ENCODE measurements around the gene CHD2. TPM values are rescaled to one million over a fixed set of nuclear protein-coding genes. Genes with fewer than 3 reads are reported as not detected.
"Not testable (repeated sequence)": the region's sequence is repeated elsewhere in the genome, so short reads cannot be mapped to it uniquely, and the experiment has no call there.

The CHD2 gene
- total RNA-seq, 1 experiment from 2014 or later, result 63.3 TPM

GRCh38 chr15:93032515-93033206 lies 132.5 kb downstream of the CHD2 start:
- not testable (repeated sequence) for H4K5ac ChIP-seq (ENCODE audit: insufficient read length, low read depth, low read length); H2BK15ac ChIP-seq (ENCODE audit: low read depth, low read length); H4K8ac ChIP-seq (replicated peaks; ENCODE audit: insufficient read length, low read depth, low read length); H2BK5ac ChIP-seq (ENCODE audit: insufficient read length, low read length); H3K79me1 ChIP-seq (ENCODE audit: insufficient read depth, low read depth, low read length, poor library complexity, severe bottlenecking); H4K91ac ChIP-seq (ENCODE audit: insufficient read length, low read depth, low read length); H2BK20ac ChIP-seq (ENCODE audit: low read depth, low read length, poor library complexity, severe bottlenecking); H3K4me3 Mint-ChIP-seq; H3K14ac ChIP-seq (ENCODE audit: insufficient read depth, low read length); H2AK5ac ChIP-seq (ENCODE audit: insufficient read length, low read length); H3K56ac ChIP-seq (ENCODE audit: insufficient read length, low read depth, low read length); H3K4me1 ChIP-seq (ENCODE audit: insufficient read depth, low read length); H3K79me2 ChIP-seq (ENCODE audit: insufficient read depth, low read length); H3K27ac Mint-ChIP-seq; H3K23me2 ChIP-seq (ENCODE audit: insufficient read length, low read depth, low read length, poor library complexity, severe bottlenecking); H3K36me3 Mint-ChIP-seq (ENCODE audit: insufficient read depth in 1 of 3, low read depth in 3 of 3); H3K9ac ChIP-seq (ENCODE audit: extremely low read depth, insufficient read length, low read length); H2BK12ac ChIP-seq (ENCODE audit: insufficient read length, low read depth, low read length); H3K27ac ChIP-seq (ENCODE audit: insufficient read length, low read depth, low read length); DNase-seq; H3K27me3 ChIP-seq (ENCODE audit: insufficient read depth, low read length); H3K27me3 Mint-ChIP-seq (ENCODE audit: low read depth); H3K18ac ChIP-seq (ENCODE audit: insufficient read length, low read depth, low read length); H3T11ph ChIP-seq (ENCODE audit: low read length); H3K23ac ChIP-seq (ENCODE audit: insufficient read length, low read depth, low read length); H2AFZ ChIP-seq (ENCODE audit: low read length); H4K20me1 ChIP-seq (ENCODE audit: control insufficient read depth, insufficient read depth, insufficient read length); H3K4ac ChIP-seq (ENCODE audit: low read depth, low read length); H3K9me3 Mint-ChIP-seq; H2BK120ac ChIP-seq (ENCODE audit: low read depth, low read length, poor library complexity, severe bottlenecking); H3K9me3 ChIP-seq (ENCODE audit: control insufficient read depth, low read depth, low read length); H3K4me2 ChIP-seq (ENCODE audit: insufficient read depth, insufficient read length, low read length)
- peaks cover 27 to 48% of the 10 kb centered on the region in 2 experiments for H3K4me1 Mint-ChIP-seq
- WGBS (ENCODE audit: extremely low coverage, insufficient read length, low lambda C conversion rate), result no CpG with 5 or more reads among the region's 21 CpGs

All from H9 (cell line).